Brain microvascular endothelial cell (primary cell): ENCODE results near the gene CSF1R.

Experiments used
- DNase-seq: peaks from one replicate; pipeline ENCODE4 v3.0.0-alpha.2; 2020
- H3K27ac ChIP-seq: fragments of 250-450 bp; sonication (Bioruptor Pico); 2 replicates; pipeline ENCODE4 v1.5.1; 2020; ENCODE audit warnings: mild to moderate bottlenecking, moderate library complexity
- H3K27me3 ChIP-seq: fragments of 250-450 bp; sonication (Bioruptor Pico); replicated peaks from 2 replicates; pipeline ENCODE4 v1.5.1; 2020; ENCODE audit warnings: mild to moderate bottlenecking
- H3K36me3 ChIP-seq: fragments of 250-450 bp; sonication (Bioruptor Pico); replicated peaks from 2 replicates; pipeline ENCODE4 v1.5.1; 2020; ENCODE audit warnings: mild to moderate bottlenecking
- H3K4me3 ChIP-seq: 2 replicates; pipeline ENCODE4 v1.5.1; 2011; ENCODE audit warnings: low read depth, mild to moderate bottlenecking, control low read depth, low read length, moderate library complexity
- CTCF ChIP-seq: IDR thresholded peaks from 2 replicates; pipeline ENCODE4 v1.5.1; 2011; ENCODE audit warnings: low read depth, mild to moderate bottlenecking, moderate library complexity, low read length, control low read depth, inconsistent platforms; ENCODE audit errors: missing control alignments
- in situ Hi-C: cut with HindIII; loops from 2 replicates; pipeline ENCODE4 v1.10.0; 2017; ENCODE audit warnings: low sequenced_read_pairs, low pct_ligation_motif_present

Gene CSF1R

GRCh38 chr5:150109921-150110320 lies 23.6 kb upstream of the CSF1R start:
- no peak for DNase-seq
- in situ Hi-C loops = no loop called here

GRCh38 chr5:150108711-150109514 lies 22.6 kb upstream of the CSF1R start:
- peaks cover under 1% of the 10 kb centered on the region for H3K36me3 ChIP-seq
- TF ChIP-seq CTCF = no peak
- DNase-seq = no peak
- in situ Hi-C loops = no loop called here
- no peaks in the 10 kb centered on the region for H3K27me3 ChIP-seq
- H3K4me3 ChIP-seq = no peak overlapping the region
- no peak overlapping the region for H3K27ac ChIP-seq

More at GRCh38 chr5:150109921-150110320, 23.6 kb upstream of the CSF1R start:
- H3K27me3 ChIP-seq = no peaks in the 10 kb centered on the region
- peaks cover 10% of the 10 kb centered on the region for H3K36me3 ChIP-seq
- no peak overlapping the region for H3K4me3 ChIP-seq
- no peak for TF ChIP-seq CTCF
- no peak overlapping the region for H3K27ac ChIP-seq

GRCh38 chr5:150107909-150108447 lies 21.6 kb upstream of the CSF1R start:
- H3K4me3 ChIP-seq = no peak overlapping the region
- H3K27ac ChIP-seq = no peak overlapping the region
- H3K27me3 ChIP-seq = no peaks in the 10 kb centered on the region
- H3K36me3 ChIP-seq = no peaks in the 10 kb centered on the region
- in situ Hi-C loops = no loop called here
- no peak for DNase-seq
- TF ChIP-seq CTCF = no peak

GRCh38 chr5:150106674-150107426 lies 20.5 kb upstream of the CSF1R start:
- DNase-seq = no peak
- Histone ChIP-seq H3K27me3 (no peaks in the 10 kb centered on the region), H3K27ac (no peak overlapping the region), H3K36me3 (no peaks in the 10 kb centered on the region), H3K4me3 (no peak overlapping the region)
- in situ Hi-C loops = no loop called here
- no peak for TF ChIP-seq CTCF

GRCh38 chr5:150105928-150106615 lies 19.7 kb upstream of the CSF1R start:
- Histone ChIP-seq H3K27me3 (no peaks in the 10 kb centered on the region), H3K36me3 (no peaks in the 10 kb centered on the region), H3K27ac (no peak overlapping the region), H3K4me3 (no peak overlapping the region)
- no peak for DNase-seq
- in situ Hi-C loops = no loop called here
- no peak for TF ChIP-seq CTCF
